K562 treated with DMSO at 1 percent for 24 hours (cell line): Measurements from ENCODE around the gene C5orf58. TPM values are rescaled to one million over a fixed set of nuclear protein-coding genes. Genes with fewer than 3 reads are reported as not detected.

ENCODE experiments used
- total RNA-seq: library from RNA; unstranded; fragments of 300-600 nt; gene quantifications from 2 replicates; pipeline ENCODE4 v1.2.3, GENCODE V29; 2022; ENCODE audit warnings: low read depth; ENCODE audit not compliant: insufficient read depth

C5orf58 gene
- 2.1 and 3.0 TPM in 2 replicates for total RNA-seq

GRCh38 chr5:170232786-170233185, at the start of gene C5orf58:
Gene C5orf58 (plus strand): TSS chr5:170232985. CDS start chr5:170234977, 1,992 bp downstream.

Other genes starting within 250 kb of the C5orf58 start
- 0.15 TPM in 1 of 2 replicates, not detected in the other for gene FOXI1, start 127.1 kb upstream of the C5orf58 start, total RNA-seq
- gene LCP2, start 64.8 kb downstream of the C5orf58 start, total RNA-seq = 18.3 and 21.6 TPM in 2 replicates
- not detected in 2 replicates for gene KCNMB1, start 156.4 kb downstream of the C5orf58 start, total RNA-seq